HG03565 (cell line): ENCODE results near the gene CRNKL1.
"Not testable (repeated sequence)": the region's sequence is repeated elsewhere in the genome, so short reads cannot be mapped to it uniquely, and the experiment has no call there.

Experiments
- ATAC-seq: cut with Tn5 transposase; IDR thresholded peaks from one replicate; pipeline ENCODE4 v1.9.1; 2021; ENCODE audit warnings: mild to moderate bottlenecking, moderate library complexity; ENCODE audit not compliant: unreplicated experiment

CRNKL1 gene

GRCh38 chr20:20010639-20011500 lies 41.4 kb downstream of the CRNKL1 start:
- ATAC-seq: no peak

- no peak for ATAC-seq
These were observed 42.4 kb downstream of the CRNKL1 start for GRCh38 chr20:20009784-20010253.

- ATAC-seq: no peak
These were observed 46.9 kb downstream of the CRNKL1 start for GRCh38 chr20:20005342-20005741.

- not testable (repeated sequence) for ATAC-seq
These were observed 48.3 kb downstream of the CRNKL1 start for GRCh38 chr20:20003955-20004322.

GRCh38 chr20:20003031-20003954 lies 49.0 kb downstream of the CRNKL1 start:
- no peak for ATAC-seq

GRCh38 chr20:20002101-20002998 lies 49.9 kb downstream of the CRNKL1 start:
- ATAC-seq: no peak

GRCh38 chr20:20000211-20000968 lies 51.9 kb downstream of the CRNKL1 start:
- ATAC-seq: no peak

GRCh38 chr20:19998990-19999705 lies 53.1 kb downstream of the CRNKL1 start:
- ATAC-seq: no peak

- no peak for ATAC-seq
These were observed 55.3 kb downstream of the CRNKL1 start for GRCh38 chr20:19996917-19997316.

- no peak for ATAC-seq
These were observed 56.0 kb downstream of the CRNKL1 start for GRCh38 chr20:19996222-19996621.

GRCh38 chr20:19995220-19995863 lies 56.9 kb downstream of the CRNKL1 start:
- no peak for ATAC-seq

GRCh38 chr20:19993958-19994669 lies 58.2 kb downstream of the CRNKL1 start:
- no peak for ATAC-seq

- ATAC-seq: no peak
These were observed 59.0 kb downstream of the CRNKL1 start for GRCh38 chr20:19992996-19993908.

- ATAC-seq: no peak
These were observed 60.4 kb downstream of the CRNKL1 start for GRCh38 chr20:19991854-19992253.

- no peak for ATAC-seq
These were observed 61.0 kb downstream of the CRNKL1 start for GRCh38 chr20:19991308-19991707.

- no peak for ATAC-seq
These were observed 61.4 kb downstream of the CRNKL1 start for GRCh38 chr20:19990850-19991249.

- no peak for ATAC-seq
These were observed 65.2 kb downstream of the CRNKL1 start for GRCh38 chr20:19987046-19987445.
